Fibroblast of pulmonary artery (primary cell): Measurements from ENCODE around the gene ODC1.

ENCODE experiments used
- DNase-seq: peaks from one replicate; pipeline ENCODE4 v3.0.0-alpha.2; 2010; ENCODE audit warnings: low read depth
- H3K4me3 ChIP-seq: replicated peaks from 2 replicates; pipeline ENCODE4 v1.5.1; 2011; ENCODE audit warnings: low read depth, mild to moderate bottlenecking, control low read depth, low read length, moderate library complexity
- CTCF ChIP-seq: IDR thresholded peaks from 2 replicates; pipeline ENCODE4 v1.5.1; 2011; ENCODE audit warnings: mild to moderate bottlenecking, control low read depth, low read length, inconsistent platforms; ENCODE audit errors: missing control alignments

ODC1 gene

GRCh38 chr2:10471955-10472354, 23.8 kb upstream of the ODC1 start:
- H3K4me3 ChIP-seq = no peak overlapping the region
- no peak for TF ChIP-seq CTCF
- DNase-seq = no peak

- no peak overlapping the region for H3K4me3 ChIP-seq
- no peak for DNase-seq
- TF ChIP-seq CTCF = no peak
These were observed 23.0 kb upstream of the ODC1 start for GRCh38 chr2:10471046-10471571.

DNA sequence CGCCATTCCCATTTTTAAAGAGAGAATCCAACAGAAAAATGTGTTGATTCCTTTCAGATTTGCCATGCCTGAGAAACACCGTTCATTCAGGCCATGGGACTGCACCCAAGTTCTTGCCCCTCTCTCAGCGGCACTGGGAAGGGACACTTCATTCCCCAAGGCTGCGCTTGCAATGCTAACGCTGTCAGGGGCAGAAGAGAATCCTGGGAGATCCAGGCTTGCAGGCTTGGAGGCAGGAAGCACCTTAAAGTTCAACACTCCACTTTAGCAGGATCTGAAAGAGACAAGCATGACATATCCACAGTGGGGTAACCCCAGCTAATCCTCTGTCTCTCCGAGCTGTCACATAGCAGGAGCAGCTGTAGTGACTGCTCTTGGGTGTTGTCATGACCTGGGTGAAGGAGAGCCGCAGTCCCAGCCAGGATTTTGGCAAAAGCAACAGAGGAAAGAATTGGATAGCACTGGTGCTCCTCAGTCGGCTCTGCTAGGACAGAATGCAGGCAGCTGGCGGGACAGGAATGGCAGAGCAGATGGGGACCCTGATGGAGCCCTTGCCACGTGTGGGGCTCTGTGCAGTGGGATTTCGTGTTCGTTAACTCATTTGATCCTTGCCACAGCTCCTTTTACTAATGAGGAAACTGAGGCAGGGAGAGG, 22.0 kb upstream of the ODC1 start:
- no peak for TF ChIP-seq CTCF
- DNase-seq = no peak
- no peak overlapping the region for H3K4me3 ChIP-seq

GRCh38 chr2:10469301-10469700, 21.2 kb upstream of the ODC1 start:
- no peak for TF ChIP-seq CTCF
- no peak for DNase-seq
- H3K4me3 ChIP-seq = no peak overlapping the region

DNA sequence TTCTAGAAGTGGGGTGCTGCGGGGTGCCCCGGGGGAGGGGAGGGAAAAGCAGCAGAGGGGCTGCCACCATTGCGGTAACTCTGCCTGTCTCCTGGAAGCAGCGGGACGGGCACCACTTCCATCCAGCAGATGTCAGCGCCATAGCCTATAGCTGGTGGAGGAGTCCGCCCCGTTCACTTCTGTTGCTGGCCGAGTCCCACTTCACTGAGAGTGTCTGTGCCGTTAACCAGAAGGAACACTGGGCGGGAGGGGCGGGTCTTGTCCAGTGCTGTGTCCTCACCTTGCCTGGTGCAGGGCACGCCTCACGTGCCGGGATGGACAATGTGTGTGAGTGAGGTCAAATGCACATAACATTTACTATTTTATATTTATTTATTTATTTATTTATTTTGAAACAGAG, 19.3 kb upstream of the ODC1 start:
- TF ChIP-seq CTCF = no peak
- no peak overlapping the region for H3K4me3 ChIP-seq
- no peak for DNase-seq

DNA sequence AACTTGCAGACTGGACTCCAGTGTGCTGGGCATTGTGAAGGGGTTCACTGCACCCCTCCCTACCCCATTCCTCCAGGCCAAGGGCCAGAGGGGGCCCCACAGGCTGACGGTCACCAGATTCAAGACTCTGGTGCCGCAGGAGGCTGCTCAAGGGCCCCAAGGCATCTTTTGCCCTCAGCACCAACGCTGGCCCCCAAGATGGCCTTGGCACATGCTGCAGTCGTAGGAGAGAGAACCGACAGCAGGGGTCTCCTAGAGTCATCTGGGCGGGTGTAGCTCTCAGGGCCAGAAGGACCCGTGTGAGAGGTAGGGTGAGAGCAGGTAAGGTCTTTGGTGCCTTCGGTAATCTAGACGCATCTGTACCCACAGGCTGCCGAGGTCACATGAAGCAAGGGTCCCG, 18.7 kb upstream of the ODC1 start:
- TF ChIP-seq CTCF = no peak
- no peak for DNase-seq
- no peak overlapping the region for H3K4me3 ChIP-seq

GRCh38 chr2:10465910-10466309, 17.8 kb upstream of the ODC1 start:
- no peak for DNase-seq
- no peak overlapping the region for H3K4me3 ChIP-seq
- no peak for TF ChIP-seq CTCF
